GM23248 (cell line): ENCODE measurements around the gene GNA15. TPM values are rescaled to one million over a fixed set of nuclear protein-coding genes. Genes with fewer than 3 reads are reported as not detected.
A peak's percentile ranks its signal among the peaks of the same experiment; 100 is the strongest.

Experiments used
- DNase-seq: peaks from one replicate; pipeline ENCODE4 v3.0.0-alpha.2; 2015
- H2AFZ ChIP-seq: fragments of 200-600 bp; sonication (generic); 2 replicates; pipeline ENCODE4 v1.6.1; 2016; ENCODE audit warnings: antibody characterized with exemption
- H3F3A ChIP-seq: fragments of 200-600 bp; sonication (generic); 2 replicates; pipeline ENCODE4 v1.6.1; 2016; ENCODE audit warnings: mild to moderate bottlenecking, antibody characterized with exemption, mixed run types; ENCODE audit not compliant: insufficient read depth
- H3K27ac ChIP-seq: fragments of 200-600 bp; sonication (generic); 2 replicates; pipeline ENCODE4 v1.5.1; 2016; ENCODE audit warnings: mild to moderate bottlenecking
- H3K27me3 ChIP-seq: fragments of 200-600 bp; sonication (generic); replicated peaks from 2 replicates; pipeline ENCODE4 v1.6.1; 2016; ENCODE audit warnings: mild to moderate bottlenecking; ENCODE audit not compliant: insufficient read depth
- H3K36me3 ChIP-seq: fragments of 200-600 bp; sonication (generic); 2 replicates; pipeline ENCODE4 v1.6.1; 2016; ENCODE audit warnings: low read depth, mild to moderate bottlenecking
- H3K4me1 ChIP-seq: fragments of 200-600 bp; sonication (generic); 2 replicates; pipeline ENCODE4 v1.6.1; 2016; ENCODE audit warnings: mild to moderate bottlenecking; ENCODE audit not compliant: insufficient read depth
- H3K4me2 ChIP-seq: fragments of 200-600 bp; sonication (generic); one replicate; pipeline ENCODE4 v1.6.1; 2016; ENCODE audit warnings: mild to moderate bottlenecking; ENCODE audit not compliant: unreplicated experiment
- H3K4me3 ChIP-seq: fragments of 200-600 bp; sonication (generic); 2 replicates; pipeline ENCODE4 v1.5.1; 2016; ENCODE audit warnings: mild to moderate bottlenecking
- H3K79me2 ChIP-seq: fragments of 200-600 bp; sonication (generic); 2 replicates; pipeline ENCODE4 v1.6.1; 2016; ENCODE audit warnings: mild to moderate bottlenecking; ENCODE audit not compliant: insufficient read depth
- H3K9ac ChIP-seq: fragments of 200-600 bp; sonication (generic); 2 replicates; pipeline ENCODE4 v1.6.1; 2016; ENCODE audit warnings: mild to moderate bottlenecking
- H3K9me2 ChIP-seq: fragments of 200-600 bp; sonication (generic); 2 replicates; pipeline ENCODE4 v1.6.1; 2016; ENCODE audit warnings: mixed run types, mild to moderate bottlenecking, moderate library complexity; ENCODE audit not compliant: insufficient read depth
- H3K9me3 ChIP-seq: fragments of 200-600 bp; sonication (generic); one replicate; pipeline ENCODE4 v1.6.1; 2017; ENCODE audit warnings: low read depth
- H4K20me1 ChIP-seq: fragments of 200-600 bp; sonication (generic); 2 replicates; pipeline ENCODE4 v1.6.0; 2016; ENCODE audit not compliant: insufficient read depth
- EZH2 ChIP-seq: fragments of 200-600 bp; sonication (generic); IDR thresholded peaks from 2 replicates; pipeline ENCODE4 v1.6.1; 2018; ENCODE audit warnings: antibody characterized with exemption, mild to moderate bottlenecking; ENCODE audit not compliant: insufficient read depth, poor library complexity, severe bottlenecking
- EZH2phosphoT487 ChIP-seq: fragments of 200-600 bp; sonication (generic); IDR thresholded peaks from 2 replicates; pipeline ENCODE4 v1.6.1; 2018; ENCODE audit warnings: antibody characterized with exemption, moderate library complexity, mild to moderate bottlenecking, low read depth; ENCODE audit not compliant: insufficient read depth
- WGBS, 2 experiments: methylation state at CpG; one replicate each; pipeline ENCODE4 v1.1.6; 2015 to 2017; ENCODE audit warnings: low lambda C conversion rate in 2 of 2, low coverage in 1 of 2; ENCODE audit errors: missing lambda C conversion rate in 2 of 2; 5-methylcytosine and 5-hydroxymethylcytosine counted together
- in situ Hi-C: fragments of 300-500 bp; cut with MboI; formaldehyde crosslinking; loops from 2 replicates; pipeline ENCODE4 v1.15.0; 2020
- polyA plus RNA-seq: library from polyadenylated mRNA; unstranded; fragments of >200 nt; fragmentation: Nextera tagmentation; extraction: Ambion mirVana; gene quantifications from 2 replicates; pipeline ENCODE4 v1.2.1, GENCODE V29; 2016
- total RNA-seq: library from RNA; depleted of rRNA; stranded (reverse); fragments of >200 nt; shearing (Covaris generic); gene quantifications from 2 replicates; pipeline ENCODE4 v1.2.3, GENCODE V29; 2014

GNA15 gene
- total and polyA plus RNA-seq, 2 experiments from 2014 or later = not detected

DNA sequence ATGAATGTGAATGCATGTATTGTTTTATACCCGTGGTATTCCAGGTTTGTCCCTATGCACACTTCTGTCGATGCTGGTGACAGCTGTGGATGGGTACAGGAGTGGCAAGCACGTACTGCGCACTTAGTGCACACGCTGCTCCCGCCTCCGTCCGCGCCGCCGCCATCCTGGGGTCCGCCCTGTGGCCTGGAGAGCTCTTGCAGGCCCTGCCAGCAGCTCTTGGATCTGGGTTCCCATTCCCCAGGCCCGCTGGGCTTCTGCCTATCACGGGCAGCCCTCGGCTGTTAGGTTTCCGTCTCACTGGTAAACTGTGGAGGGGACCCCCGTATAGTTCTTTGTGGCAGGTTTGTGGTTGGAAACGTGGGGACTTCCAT lies 37.7 kb upstream of the GNA15 start:
- peak overlapping the region; percentile 77 for H3K27ac ChIP-seq

DNA sequence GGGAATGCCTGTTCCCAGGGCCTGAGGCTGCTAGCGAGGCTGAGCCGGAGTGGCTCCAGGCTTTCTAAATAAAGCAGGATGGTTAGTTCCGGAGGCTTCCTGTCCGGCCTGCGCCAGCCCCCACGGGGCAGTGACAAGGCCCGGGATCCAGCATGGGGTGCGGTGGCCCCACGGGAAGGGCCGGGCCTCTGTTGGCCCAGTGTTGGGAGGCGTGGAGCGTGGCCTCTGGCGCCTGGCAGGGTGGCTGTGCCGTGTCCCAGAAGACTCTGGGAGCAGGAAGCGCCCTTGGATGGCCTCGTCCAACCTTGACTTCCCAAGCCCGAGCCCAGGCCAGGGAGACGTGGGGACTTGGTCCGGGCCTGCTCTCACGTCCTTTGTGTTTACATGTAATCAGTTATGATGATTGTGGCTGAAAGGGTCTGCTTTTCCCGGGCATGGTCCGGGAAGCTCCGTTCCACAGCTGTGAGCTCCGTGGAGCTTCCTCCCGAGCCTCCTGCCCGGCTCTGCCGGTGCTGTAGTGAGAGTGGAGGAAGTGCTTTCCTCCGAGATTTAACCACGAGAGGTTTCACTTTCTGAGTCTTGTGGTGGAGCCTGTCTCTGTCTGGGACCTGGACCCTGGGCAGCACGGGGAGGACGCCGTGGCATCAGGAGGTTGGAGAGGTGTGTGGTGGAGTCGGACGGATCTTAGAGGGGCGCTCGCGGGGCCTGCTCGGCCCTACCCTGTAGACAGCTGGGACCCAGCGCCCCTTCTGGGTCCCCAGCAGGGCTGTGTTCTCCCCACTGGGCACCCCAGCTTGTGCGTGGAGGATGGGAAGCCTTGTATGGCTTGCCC lies 37.1 kb upstream of the GNA15 start:
- Histone ChIP-seq H3K36me3 (no peaks in the 10 kb centered on the region), H3K9ac (peak overlapping the region; percentile 98), H4K20me1 (peaks cover 2% of the 10 kb centered on the region; the same call in 1 of the 2 replicates), H3K79me2 (peaks cover 93% of the 10 kb centered on the region), H3F3A (no peaks in the 10 kb centered on the region), H3K27me3 (no peaks in the 10 kb centered on the region), H3K4me2 (peak overlapping the region; percentile 94), H3K27ac (peak overlapping the region; percentile 77), H3K4me3 (peak overlapping the region; percentile 63), H3K4me1 (peaks cover 24% of the 10 kb centered on the region), H3K9me2 (no peaks in the 10 kb centered on the region), H2AFZ (peak overlapping the region; percentile 50), H3K9me3 (no peaks in the 10 kb centered on the region)
- 17 to 20% methylated on average over 39 of the region's 40 CpGs for WGBS, 2 experiments
- TF ChIP-seq EZH2 (no peak), EZH2phosphoT487 (no peak)
- DNase-seq = peak; percentile 75
- in situ Hi-C loops = no loop called here

More for the DNA sequence above, 37.7 kb upstream of the GNA15 start:
- no peaks in the 10 kb centered on the region for H3F3A ChIP-seq
- H3K27me3 ChIP-seq = no peaks in the 10 kb centered on the region
- in situ Hi-C loops = no loop called here
- H3K36me3 ChIP-seq = no peaks in the 10 kb centered on the region
- no peaks in the 10 kb centered on the region for H3K9me2 ChIP-seq
- peak overlapping the region; percentile 63 for H3K4me3 ChIP-seq
- peak overlapping the region; percentile 98 for H3K9ac ChIP-seq
- no peaks in the 10 kb centered on the region for H3K9me3 ChIP-seq
- no peaks in the 10 kb centered on the region; the same call in 1 of the 2 replicates for H4K20me1 ChIP-seq
- 40 to 53% methylated on average over 18 of the region's 18 CpGs for WGBS, 2 experiments
- H3K4me2 ChIP-seq = peak overlapping the region; percentile 94
- DNase-seq = no peak
- no peak for TF ChIP-seq EZH2phosphoT487
- no peak for TF ChIP-seq EZH2
- H3K4me1 ChIP-seq = peaks cover 24% of the 10 kb centered on the region
- peaks cover 87% of the 10 kb centered on the region for H3K79me2 ChIP-seq
- H2AFZ ChIP-seq = peak overlapping the region; percentile 50

DNA sequence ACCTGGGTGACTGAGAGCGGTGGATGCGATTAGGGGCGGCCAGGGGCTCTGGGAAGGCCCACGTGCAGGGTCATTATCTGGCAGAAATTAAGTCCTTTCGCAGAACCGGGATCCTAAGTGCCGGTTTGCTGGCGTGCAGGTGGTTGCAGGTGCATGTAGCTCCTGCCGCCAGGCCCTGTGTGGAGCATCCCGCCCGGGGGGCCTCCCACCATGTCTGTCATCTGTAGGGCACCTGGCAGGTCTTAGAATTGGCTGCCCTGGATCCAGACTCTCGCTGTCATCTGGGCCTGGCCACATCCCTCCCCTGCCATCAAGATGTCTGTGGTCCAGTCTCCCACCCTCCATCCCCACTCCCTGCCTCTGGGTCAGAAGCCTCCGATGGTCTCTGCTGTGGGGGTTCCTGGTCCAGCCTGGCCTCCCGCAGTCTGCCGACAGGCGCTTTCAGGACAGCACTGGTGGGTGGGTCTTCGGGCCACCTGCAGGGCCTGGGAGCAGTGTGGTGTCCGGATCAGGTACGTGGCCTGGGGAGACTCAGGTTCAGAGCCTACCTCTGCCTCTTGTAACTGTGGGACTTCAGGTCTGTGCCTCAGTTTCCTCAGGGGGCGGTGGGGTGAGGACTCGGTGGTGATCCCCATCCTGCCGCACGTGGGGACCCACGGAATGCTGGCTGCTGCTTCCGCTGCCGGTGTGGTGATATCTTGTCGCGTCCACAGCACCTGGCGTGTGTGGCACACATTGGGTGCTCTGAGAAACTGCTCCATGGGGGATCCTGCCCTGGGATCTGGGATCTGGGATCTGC lies 36.3 kb upstream of the GNA15 start:
- Histone ChIP-seq H3K9me3 (no peaks in the 10 kb centered on the region), H3K9me2 (no peaks in the 10 kb centered on the region), H3K79me2 (peaks cover 100% of the 10 kb centered on the region), H3K27ac (peak overlapping the region; percentile 77), H3K4me2 (peak overlapping the region; percentile 94), H4K20me1 (peaks cover 4% of the 10 kb centered on the region; the same call in 1 of the 2 replicates), H3K36me3 (no peaks in the 10 kb centered on the region), H3F3A (no peaks in the 10 kb centered on the region), H3K27me3 (no peaks in the 10 kb centered on the region), H3K4me1 (peaks cover 24% of the 10 kb centered on the region), H3K4me3 (peak overlapping the region; percentile 63), H3K9ac (peak overlapping the region; percentile 98; the same call in 1 of the 2 replicates), H2AFZ (no peak overlapping the region)
- in situ Hi-C loops = no loop called here
- 85 to 87% methylated on average over 29 of the region's 29 CpGs for WGBS, 2 experiments
- DNase-seq = no peak
- TF ChIP-seq EZH2phosphoT487 = no peak
- no peak for TF ChIP-seq EZH2

DNA sequence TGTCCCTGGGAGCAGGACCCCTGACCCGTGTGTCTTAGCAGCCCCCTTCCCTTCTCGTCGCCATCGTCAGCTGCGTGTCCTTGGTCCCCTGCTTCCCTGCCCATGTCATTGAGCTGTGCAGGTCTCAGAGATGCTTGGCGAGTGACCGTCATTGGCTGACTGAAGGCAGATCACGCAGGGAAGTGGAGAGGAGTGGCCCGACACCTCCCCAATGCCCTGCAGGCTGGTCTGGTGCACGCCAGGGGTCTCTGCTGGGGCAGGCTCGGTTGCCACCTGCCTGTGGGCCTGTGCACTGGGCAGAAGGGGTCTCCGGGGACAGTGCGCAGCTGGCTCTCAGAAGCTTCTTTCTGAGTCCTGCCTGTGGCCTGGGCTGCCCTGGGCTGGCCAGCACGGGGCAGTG lies 35.5 kb upstream of the GNA15 start:
- Histone ChIP-seq H3K4me2 (no peak overlapping the region), H3K9ac (no peak overlapping the region), H3K4me3 (no peak overlapping the region), H3K79me2 (peaks cover 99% of the 10 kb centered on the region), H4K20me1 (peaks cover 4% of the 10 kb centered on the region; the same call in 1 of the 2 replicates), H3K9me2 (no peaks in the 10 kb centered on the region), H3K27me3 (no peaks in the 10 kb centered on the region), H3F3A (no peaks in the 10 kb centered on the region), H3K36me3 (no peaks in the 10 kb centered on the region), H3K27ac (no peak overlapping the region), H3K4me1 (peaks cover 24% of the 10 kb centered on the region), H3K9me3 (no peaks in the 10 kb centered on the region), H2AFZ (no peak overlapping the region)
- in situ Hi-C loops = no loop called here
- no peak for DNase-seq
- 85 to 88% methylated on average over 14 of the region's 14 CpGs for WGBS, 2 experiments
- TF ChIP-seq EZH2phosphoT487 (no peak), EZH2 (no peak)
